ENCODE measurements around the gene VAPA.

The VAPA gene

GRCh38 chr18:9876212-9876866, 37.5 kb upstream of the VAPA start:
- Histone ChIP-seq H3K27me3 (replicated peaks; ENCODE audit: control insufficient read depth, insufficient read depth, low read length) (no peaks in the 10 kb centered on the region), H3K4me3 (ENCODE audit: low read length) (peak overlapping the region; percentile 72), H3K9me3 (ENCODE audit: control insufficient read depth, low read length) (no peaks in the 10 kb centered on the region), H3K9ac (ENCODE audit: low read length) (peak overlapping the region; percentile 86), H3K4me1 (ENCODE audit: control insufficient read depth, insufficient read depth, low read length) (peaks cover 14% of the 10 kb centered on the region), H3K36me3 (ENCODE audit: control insufficient read depth, insufficient read depth, low read length, severe bottlenecking) (no peaks in the 10 kb centered on the region)
- no peak for DNase-seq (ENCODE audit: low read depth)

GRCh38 chr18:9876867-9877654, 36.8 kb upstream of the VAPA start:
- no peaks in the 10 kb centered on the region for H3K36me3 ChIP-seq (ENCODE audit: control insufficient read depth, insufficient read depth, low read length, severe bottlenecking)
- no peaks in the 10 kb centered on the region for H3K27me3 ChIP-seq (replicated peaks; ENCODE audit: control insufficient read depth, insufficient read depth, low read length)
- peaks cover 14% of the 10 kb centered on the region for H3K4me1 ChIP-seq (ENCODE audit: control insufficient read depth, insufficient read depth, low read length)
- peak overlapping the region; percentile 72 for H3K4me3 ChIP-seq (ENCODE audit: low read length)
- DNase-seq (ENCODE audit: low read depth): peak; percentile 93
- H3K9ac ChIP-seq (ENCODE audit: low read length): peak overlapping the region; percentile 86
- H3K9me3 ChIP-seq (ENCODE audit: control insufficient read depth, low read length): no peaks in the 10 kb centered on the region

GRCh38 chr18:9877655-9878014, 36.2 kb upstream of the VAPA start:
- no peak for DNase-seq (ENCODE audit: low read depth)
- no peaks in the 10 kb centered on the region for H3K9me3 ChIP-seq (ENCODE audit: control insufficient read depth, low read length)
- H3K9ac ChIP-seq (ENCODE audit: low read length): peak overlapping the region; percentile 86
- H3K27me3 ChIP-seq (replicated peaks; ENCODE audit: control insufficient read depth, insufficient read depth, low read length): no peaks in the 10 kb centered on the region
- peak overlapping the region; percentile 72 for H3K4me3 ChIP-seq (ENCODE audit: low read length)
- no peaks in the 10 kb centered on the region for H3K36me3 ChIP-seq (ENCODE audit: control insufficient read depth, insufficient read depth, low read length, severe bottlenecking)
- H3K4me1 ChIP-seq (ENCODE audit: control insufficient read depth, insufficient read depth, low read length): peaks cover 14% of the 10 kb centered on the region

GRCh38 chr18:9878095-9878494, 35.7 kb upstream of the VAPA start:
- peaks cover 14% of the 10 kb centered on the region for H3K4me1 ChIP-seq (ENCODE audit: control insufficient read depth, insufficient read depth, low read length)
- no peaks in the 10 kb centered on the region for H3K36me3 ChIP-seq (ENCODE audit: control insufficient read depth, insufficient read depth, low read length, severe bottlenecking)
- no peak overlapping the region for H3K9ac ChIP-seq (ENCODE audit: low read length)
- no peaks in the 10 kb centered on the region for H3K9me3 ChIP-seq (ENCODE audit: control insufficient read depth, low read length)
- no peak overlapping the region for H3K4me3 ChIP-seq (ENCODE audit: low read length)
- no peak for DNase-seq (ENCODE audit: low read depth)
- H3K27me3 ChIP-seq (replicated peaks; ENCODE audit: control insufficient read depth, insufficient read depth, low read length): no peaks in the 10 kb centered on the region

GRCh38 chr18:9878783-9879242, 35.0 kb upstream of the VAPA start:
- H3K4me1 ChIP-seq (ENCODE audit: control insufficient read depth, insufficient read depth, low read length): peaks cover 14% of the 10 kb centered on the region
- H3K36me3 ChIP-seq (ENCODE audit: control insufficient read depth, insufficient read depth, low read length, severe bottlenecking): no peaks in the 10 kb centered on the region
- H3K27me3 ChIP-seq (replicated peaks; ENCODE audit: control insufficient read depth, insufficient read depth, low read length): no peaks in the 10 kb centered on the region
- H3K9me3 ChIP-seq (ENCODE audit: control insufficient read depth, low read length): no peaks in the 10 kb centered on the region
- H3K4me3 ChIP-seq (ENCODE audit: low read length): no peak overlapping the region
- H3K9ac ChIP-seq (ENCODE audit: low read length): no peak overlapping the region
- no peak for DNase-seq (ENCODE audit: low read depth)

- Histone ChIP-seq H3K36me3 (ENCODE audit: control insufficient read depth, insufficient read depth, low read length, severe bottlenecking) (no peaks in the 10 kb centered on the region), H3K9ac (ENCODE audit: low read length) (no peak overlapping the region), H3K27me3 (replicated peaks; ENCODE audit: control insufficient read depth, insufficient read depth, low read length) (no peaks in the 10 kb centered on the region), H3K9me3 (ENCODE audit: control insufficient read depth, low read length) (no peaks in the 10 kb centered on the region), H3K4me1 (ENCODE audit: control insufficient read depth, insufficient read depth, low read length) (no peaks in the 10 kb centered on the region), H3K4me3 (ENCODE audit: low read length) (no peak overlapping the region)
- DNase-seq (ENCODE audit: low read depth): no peak
Measured at GRCh38 chr18:9884090-9884489, 29.7 kb upstream of the VAPA start.

GRCh38 chr18:9884532-9885140, 29.2 kb upstream of the VAPA start:
- Histone ChIP-seq H3K4me1 (ENCODE audit: control insufficient read depth, insufficient read depth, low read length) (no peaks in the 10 kb centered on the region), H3K4me3 (ENCODE audit: low read length) (no peak overlapping the region), H3K9me3 (ENCODE audit: control insufficient read depth, low read length) (no peaks in the 10 kb centered on the region), H3K36me3 (ENCODE audit: control insufficient read depth, insufficient read depth, low read length, severe bottlenecking) (no peaks in the 10 kb centered on the region), H3K27me3 (replicated peaks; ENCODE audit: control insufficient read depth, insufficient read depth, low read length) (no peaks in the 10 kb centered on the region), H3K9ac (ENCODE audit: low read length) (no peak overlapping the region)
- DNase-seq (ENCODE audit: low read depth): no peak

- H3K27me3 ChIP-seq (replicated peaks; ENCODE audit: control insufficient read depth, insufficient read depth, low read length): no peaks in the 10 kb centered on the region
- H3K4me1 ChIP-seq (ENCODE audit: control insufficient read depth, insufficient read depth, low read length): peaks cover 5% of the 10 kb centered on the region
- no peak for DNase-seq (ENCODE audit: low read depth)
- no peaks in the 10 kb centered on the region for H3K9me3 ChIP-seq (ENCODE audit: control insufficient read depth, low read length)
- no peaks in the 10 kb centered on the region for H3K36me3 ChIP-seq (ENCODE audit: control insufficient read depth, insufficient read depth, low read length, severe bottlenecking)
- H3K4me3 ChIP-seq (ENCODE audit: low read length): no peak within 1 kb of the TSS
- no peak within 1 kb of the TSS for H3K9ac ChIP-seq (ENCODE audit: low read length)
Measured at GRCh38 chr18:9885170-9886004, 28.4 kb upstream of the VAPA start, which contains the start of gene TXNDC2. Gene TXNDC2, plus strand, starts transcription at chr18:9885973. Its CDS starts 708 bp downstream, at chr18:9886681.

- Histone ChIP-seq H3K36me3 (ENCODE audit: control insufficient read depth, insufficient read depth, low read length, severe bottlenecking) (no peaks in the 10 kb centered on the region), H3K27me3 (replicated peaks; ENCODE audit: control insufficient read depth, insufficient read depth, low read length) (no peaks in the 10 kb centered on the region), H3K4me1 (ENCODE audit: control insufficient read depth, insufficient read depth, low read length) (peaks cover 11% of the 10 kb centered on the region), H3K9me3 (ENCODE audit: control insufficient read depth, low read length) (no peaks in the 10 kb centered on the region), H3K4me3 (ENCODE audit: low read length) (no peak overlapping the region), H3K9ac (ENCODE audit: low read length) (no peak overlapping the region)
- no peak for DNase-seq (ENCODE audit: low read depth)
Measured at GRCh38 chr18:9886005-9886348, 27.8 kb upstream of the VAPA start.

- DNase-seq (ENCODE audit: low read depth): no peak
- Histone ChIP-seq H3K4me1 (ENCODE audit: control insufficient read depth, insufficient read depth, low read length) (peaks cover 11% of the 10 kb centered on the region), H3K36me3 (ENCODE audit: control insufficient read depth, insufficient read depth, low read length, severe bottlenecking) (no peaks in the 10 kb centered on the region), H3K27me3 (replicated peaks; ENCODE audit: control insufficient read depth, insufficient read depth, low read length) (no peaks in the 10 kb centered on the region), H3K4me3 (ENCODE audit: low read length) (no peak overlapping the region), H3K9me3 (ENCODE audit: control insufficient read depth, low read length) (no peaks in the 10 kb centered on the region), H3K9ac (ENCODE audit: low read length) (no peak overlapping the region)
Measured at GRCh38 chr18:9887992-9888391, 25.8 kb upstream of the VAPA start.

- Histone ChIP-seq H3K9me3 (ENCODE audit: control insufficient read depth, low read length) (no peaks in the 10 kb centered on the region), H3K4me3 (ENCODE audit: low read length) (no peak overlapping the region), H3K36me3 (ENCODE audit: control insufficient read depth, insufficient read depth, low read length, severe bottlenecking) (no peaks in the 10 kb centered on the region), H3K9ac (ENCODE audit: low read length) (no peak overlapping the region), H3K4me1 (ENCODE audit: control insufficient read depth, insufficient read depth, low read length) (peaks cover 11% of the 10 kb centered on the region), H3K27me3 (replicated peaks; ENCODE audit: control insufficient read depth, insufficient read depth, low read length) (no peaks in the 10 kb centered on the region)
- DNase-seq (ENCODE audit: low read depth): no peak
Measured at GRCh38 chr18:9890196-9890595, 23.6 kb upstream of the VAPA start.
